Activated CD8-positive, alpha-beta T cell treated with anti-CD3 and anti-CD28 coated beads for 36 hours (primary cell): ENCODE measurements around the gene ADAD2. TPM values are rescaled to one million over a fixed set of nuclear protein-coding genes. Genes with fewer than 3 reads are reported as not detected.
A peak's percentile ranks its signal among the peaks of the same experiment; 100 is the strongest.

Experiments used
- ATAC-seq: fragments of 200-7000 bp; cut with Tn5 transposase; one replicate; pipeline ENCODE4 v1.10.0; 2021; ENCODE audit warnings: mild to moderate bottlenecking, moderate library complexity
- CTCF ChIA-PET: fragments of 350-600 bp; sonication (Branson Sonifier 250); formaldehyde crosslinking; loops from one replicate; lab custom pipeline; 2021; ENCODE audit warnings: antibody characterized with exemption; lab: Charles Lee
- POLR2A ChIA-PET: fragments of 350-600 bp; sonication (Branson Sonifier 250); formaldehyde crosslinking; loops from one replicate; lab custom pipeline; 2021; ENCODE audit warnings: antibody characterized with exemption; lab: Charles Lee
- DNase-seq: peaks from one replicate; pipeline ENCODE4 v3.0.0-alpha.2; 2020
- H3K27ac Mint-ChIP-seq: one replicate; pipeline ENCODE4 v1.8.0; 2021; ENCODE audit warnings: mild to moderate bottlenecking, mixed read lengths
- H3K27me3 Mint-ChIP-seq: one replicate; pipeline ENCODE4 v1.8.0; 2021; ENCODE audit warnings: mixed read lengths
- H3K36me3 Mint-ChIP-seq: one replicate; pipeline ENCODE4 v1.8.0; 2021; ENCODE audit warnings: low read depth, mixed read lengths
- H3K4me1 Mint-ChIP-seq: one replicate; pipeline ENCODE4 v1.8.0; 2021; ENCODE audit warnings: low read depth, mixed read lengths
- H3K4me3 Mint-ChIP-seq: one replicate; pipeline ENCODE4 v1.8.0; 2021; ENCODE audit warnings: mild to moderate bottlenecking, moderate library complexity, mixed read lengths
- H3K9me3 Mint-ChIP-seq: one replicate; pipeline ENCODE4 v1.8.0; 2021; ENCODE audit warnings: mixed read lengths
- intact Hi-C: fragments of 100-400 bp; cut with micrococcal nuclease; formaldehyde crosslinking; loops from one replicate; pipeline ENCODE4 v1.10.0; 2022
- total RNA-seq, 2 experiments: library from RNA; stranded (reverse); gene quantifications; one replicate each; pipeline ENCODE4 v1.2.3, GENCODE V29; 2021
- TF ChIP-seq, protein P1 (sequence below): fragments of 200-600 bp; IDR thresholded peaks from one replicate; pipeline ENCODE4 v1.8.0; 2022; ENCODE audit warnings: antibody characterized with exemption, mild to moderate bottlenecking

The ADAD2 gene
- total RNA-seq, 2 experiments from 2014 or later = 0.16 to 0.63 TPM

DNA sequence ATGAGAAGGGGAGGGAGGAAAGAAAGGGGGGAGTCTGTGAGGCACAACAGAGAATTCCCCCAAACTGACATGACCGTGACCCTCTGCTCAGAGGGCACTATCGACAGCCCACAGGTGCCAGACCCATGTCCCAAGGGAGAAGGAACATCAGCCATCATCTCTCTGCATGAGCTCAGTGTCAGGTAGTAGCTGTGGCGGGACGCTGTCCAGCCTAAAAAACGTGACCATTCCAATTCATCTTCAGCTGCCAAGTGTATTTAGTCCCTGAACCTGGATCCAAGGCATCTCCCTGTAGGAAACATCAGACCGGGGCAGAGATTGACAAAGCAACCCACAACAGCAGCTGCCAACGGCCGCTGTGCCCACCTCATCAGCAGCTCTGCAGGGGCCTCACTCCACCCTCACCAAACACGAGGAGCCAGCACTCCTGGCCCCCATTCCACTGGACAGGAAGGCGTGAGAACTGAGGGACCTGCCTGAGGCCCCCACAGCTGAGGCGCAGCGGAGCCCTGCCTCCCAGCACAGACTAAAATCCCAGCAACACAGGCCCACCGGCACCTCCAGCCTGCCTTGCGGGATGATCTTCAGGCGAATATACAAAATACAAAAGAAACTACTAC, 12.7 kb upstream of the ADAD2 start:
- H3K36me3 Mint-ChIP-seq = peaks cover 12% of the 10 kb centered on the region
- TF ChIP-seq, protein P1, sequence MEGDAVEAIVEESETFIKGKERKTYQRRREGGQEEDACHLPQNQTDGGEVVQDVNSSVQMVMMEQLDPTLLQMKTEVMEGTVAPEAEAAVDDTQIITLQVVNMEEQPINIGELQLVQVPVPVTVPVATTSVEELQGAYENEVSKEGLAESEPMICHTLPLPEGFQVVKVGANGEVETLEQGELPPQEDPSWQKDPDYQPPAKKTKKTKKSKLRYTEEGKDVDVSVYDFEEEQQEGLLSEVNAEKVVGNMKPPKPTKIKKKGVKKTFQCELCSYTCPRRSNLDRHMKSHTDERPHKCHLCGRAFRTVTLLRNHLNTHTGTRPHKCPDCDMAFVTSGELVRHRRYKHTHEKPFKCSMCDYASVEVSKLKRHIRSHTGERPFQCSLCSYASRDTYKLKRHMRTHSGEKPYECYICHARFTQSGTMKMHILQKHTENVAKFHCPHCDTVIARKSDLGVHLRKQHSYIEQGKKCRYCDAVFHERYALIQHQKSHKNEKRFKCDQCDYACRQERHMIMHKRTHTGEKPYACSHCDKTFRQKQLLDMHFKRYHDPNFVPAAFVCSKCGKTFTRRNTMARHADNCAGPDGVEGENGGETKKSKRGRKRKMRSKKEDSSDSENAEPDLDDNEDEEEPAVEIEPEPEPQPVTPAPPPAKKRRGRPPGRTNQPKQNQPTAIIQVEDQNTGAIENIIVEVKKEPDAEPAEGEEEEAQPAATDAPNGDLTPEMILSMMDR = no peak
- H3K27ac Mint-ChIP-seq = peak overlapping the region; percentile 36
- ChIA-PET CTCF (interaction anchor here (0.9 to 9.8 kb wide), 4 partner anchors 8 to 113 kb away, joined by 3 to 172 read pairs (median 28); partner anchors contain the start of gene TAF1C), POLR2A (interaction anchor here (0.9 to 1.4 kb wide), 2 partner anchors 13 to 33 kb away, joined by 3 to 5 read pairs; partner anchors contain the start of genes ADAD2, DNAAF1 and HSDL1)
- H3K4me1 Mint-ChIP-seq = peaks cover 16% of the 10 kb centered on the region
- H3K4me3 Mint-ChIP-seq = no peak overlapping the region
- DNase-seq (no peak), ATAC-seq (no peak)
- H3K9me3 Mint-ChIP-seq = no peaks in the 10 kb centered on the region
- intact Hi-C loops = loop anchor here (10.0 kb wide), 1 partner anchor 223 kb away; the partner anchor contains the start of gene OSGIN1
- H3K27me3 Mint-ChIP-seq = no peaks in the 10 kb centered on the region

DNA sequence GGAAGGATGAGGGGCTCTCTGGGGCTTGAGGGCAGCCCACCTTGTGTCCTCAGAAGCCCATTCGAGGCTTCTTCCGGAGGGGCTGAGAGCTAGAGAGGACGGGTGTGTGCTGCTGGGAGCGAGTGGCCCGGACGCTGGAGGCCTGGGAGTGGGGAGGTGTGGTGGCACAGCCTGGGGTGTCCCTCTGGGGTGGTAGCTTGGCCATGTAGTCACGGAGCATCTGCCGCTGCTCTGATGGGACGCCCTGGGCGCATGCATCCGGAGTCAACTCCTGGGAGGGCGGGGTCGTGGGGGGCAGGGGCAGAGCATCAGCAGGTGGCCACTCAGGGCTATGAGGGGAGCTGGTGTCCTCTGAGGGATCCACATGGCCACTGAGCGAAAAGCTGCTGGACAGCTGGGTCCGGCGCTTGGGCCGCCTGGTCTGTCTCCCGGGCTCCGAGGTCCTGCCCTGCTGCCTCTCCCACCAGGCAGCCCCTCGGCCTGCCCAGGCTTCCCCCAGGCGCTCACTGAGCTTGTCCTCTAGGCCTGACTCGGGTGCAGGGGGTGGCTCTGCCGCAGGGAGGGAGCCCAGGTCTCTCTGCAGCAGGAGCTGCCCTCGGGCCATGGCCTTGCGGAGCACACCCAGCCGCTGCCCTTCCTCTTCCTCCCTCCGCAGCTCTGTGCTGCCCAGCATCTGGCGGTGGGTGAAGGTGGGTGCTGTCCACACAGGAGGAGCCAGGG, 11.9 kb upstream of the ADAD2 start:
- Mint-ChIP-seq H3K27me3 (no peaks in the 10 kb centered on the region), H3K36me3 (peaks cover 12% of the 10 kb centered on the region), H3K4me1 (peaks cover 16% of the 10 kb centered on the region), H3K27ac (no peak overlapping the region), H3K9me3 (no peaks in the 10 kb centered on the region), H3K4me3 (no peak overlapping the region)
- ATAC-seq = no peak
- TF ChIP-seq, protein P1 = no peak
- CTCF ChIA-PET = interaction anchor here (5.0 to 9.8 kb wide), 2 partner anchors 7 to 94 kb away, joined by 54 to 172 read pairs; partner anchors contain the start of gene TAF1C
- POLR2A ChIA-PET = interaction anchor here (0.9 kb wide), 1 partner anchor 12 kb away, joined by 3 read pairs; the partner anchor contains the start of gene ADAD2
- DNase-seq = no peak
- intact Hi-C loops = loop anchor here (10.0 kb wide), 1 partner anchor 224 kb away; the partner anchor contains the start of gene OSGIN1

GRCh38 chr16:84179612-84180320, 11.2 kb upstream of the ADAD2 start:
- Mint-ChIP-seq H3K36me3 (peaks cover 14% of the 10 kb centered on the region), H3K27me3 (no peaks in the 10 kb centered on the region), H3K27ac (no peak overlapping the region), H3K4me1 (peaks cover 22% of the 10 kb centered on the region), H3K9me3 (no peaks in the 10 kb centered on the region), H3K4me3 (no peak overlapping the region)
- CTCF ChIA-PET = interaction anchor here (9.8 kb wide), 1 partner anchor 94 kb away, joined by 172 read pairs; no protein-coding TSS in a partner anchor
- DNase-seq (no peak), ATAC-seq (no peak)
- POLR2A ChIA-PET = no interaction called here
- intact Hi-C loops = loop anchor here (10.0 kb wide), 1 partner anchor 225 kb away; the partner anchor contains the start of gene OSGIN1
- TF ChIP-seq, protein P1 = no peak

DNA sequence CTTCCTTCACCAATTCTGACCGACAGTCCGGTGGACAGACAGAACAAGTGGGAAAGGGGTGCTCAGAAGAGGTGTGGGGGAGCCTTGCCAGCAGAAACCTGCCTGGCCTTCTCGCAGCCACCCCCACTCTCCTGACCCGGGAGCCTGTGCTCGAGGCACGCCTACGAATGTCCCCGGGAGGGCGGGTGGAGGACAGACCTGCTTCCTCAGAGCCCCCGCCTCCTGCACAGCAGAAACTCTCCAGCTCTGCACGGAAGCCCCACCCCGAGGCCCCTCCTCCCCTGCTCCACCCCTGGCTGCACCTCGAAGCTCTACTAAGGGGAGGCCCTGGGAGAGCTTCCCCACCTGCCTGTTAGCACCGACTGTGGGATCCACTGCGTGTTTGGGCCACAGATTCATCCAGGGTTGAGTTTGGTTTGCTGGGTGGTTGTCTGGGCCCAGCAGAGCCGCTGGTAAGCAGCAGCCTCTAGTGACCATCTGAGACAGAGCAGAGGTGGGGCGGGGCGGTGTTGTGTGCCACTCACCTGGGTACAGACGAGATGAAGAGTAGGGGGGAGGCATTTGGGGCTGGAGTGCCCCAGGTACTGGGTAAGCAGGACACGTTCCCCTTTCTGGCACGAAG, 10.3 kb upstream of the ADAD2 start:
- intact Hi-C loops = no loop called here
- Mint-ChIP-seq H3K27me3 (no peaks in the 10 kb centered on the region), H3K4me3 (no peak overlapping the region), H3K4me1 (peaks cover 23% of the 10 kb centered on the region), H3K9me3 (no peaks in the 10 kb centered on the region), H3K27ac (no peak overlapping the region), H3K36me3 (peaks cover 19% of the 10 kb centered on the region)
- POLR2A ChIA-PET = no interaction called here
- ATAC-seq = no peak
- TF ChIP-seq, protein P1 = no peak
- DNase-seq = no peak
- CTCF ChIA-PET = interaction anchor here (9.8 kb wide), 1 partner anchor 95 kb away, joined by 172 read pairs; no protein-coding TSS in a partner anchor
